CD4-positive, alpha-beta T cell treated with Interleukin-1 beta for 1 hour (primary cell): Measurements from ENCODE around the gene RER1.
A peak's percentile ranks its signal among the peaks of the same experiment; 100 is the strongest.

ENCODE experiments used
- DNase-seq, 2 donors: peaks; one replicate each; pipeline ENCODE4 v3.0.0-alpha.2; 2020 to 2022

RER1 gene

GRCh38 chr1:2391041-2391930 lies at the start of gene RER1, which contains the start of gene MORN1:
Gene RER1 (plus strand): TSS chr1:2391841. CDS start chr1:2395791, 3,950 bp downstream.
Gene MORN1 (minus strand): TSS chr1:2391554. CDS start chr1:2391533, 21 bp downstream.
- DNase-seq = peak; percentile 99

- no peak for DNase-seq
Measured at GRCh38 chr1:2342384-2343022, 49.1 kb upstream of the RER1 start.

- no peak for DNase-seq
Measured at GRCh38 chr1:2343023-2343935, 48.4 kb upstream of the RER1 start.

- no peak for DNase-seq
Measured at GRCh38 chr1:2344121-2344681, 47.4 kb upstream of the RER1 start.

GRCh38 chr1:2344744-2345296 lies 46.8 kb upstream of the RER1 start:
- no peak for DNase-seq

- no peak for DNase-seq
Measured at GRCh38 chr1:2345297-2346075, 46.2 kb upstream of the RER1 start.

GRCh38 chr1:2346691-2347408 lies 44.8 kb upstream of the RER1 start:
- no peak for DNase-seq

- no peak for DNase-seq
Measured at GRCh38 chr1:2347409-2347785, 44.2 kb upstream of the RER1 start.

GRCh38 chr1:2347896-2348295 lies 43.7 kb upstream of the RER1 start:
- no peak for DNase-seq

GRCh38 chr1:2348346-2349325 lies 43.0 kb upstream of the RER1 start:
- no peak for DNase-seq

- no peak for DNase-seq
Measured at GRCh38 chr1:2349806-2350205, 41.8 kb upstream of the RER1 start.

GRCh38 chr1:2350501-2350900 lies 41.1 kb upstream of the RER1 start:
- no peak for DNase-seq

- no peak for DNase-seq
Measured at GRCh38 chr1:2350911-2351655, 40.6 kb upstream of the RER1 start.

GRCh38 chr1:2351723-2352122 lies 39.9 kb upstream of the RER1 start:
- no peak for DNase-seq

GRCh38 chr1:2352341-2352896 lies 39.2 kb upstream of the RER1 start:
- no peak for DNase-seq

GRCh38 chr1:2352897-2353550 lies 38.6 kb upstream of the RER1 start:
- no peak for DNase-seq

- DNase-seq = no peak
Measured at GRCh38 chr1:2353551-2354438, 37.8 kb upstream of the RER1 start.
